Activated T-helper 1 cell treated with anti-CD3 and anti-CD28 coated beads, Interleukin-12 subunit alpha, Interleukin-12 subunit beta, Interleukin-2, Interleukin-4 antibody, amounts not matched to agents 30 ng/mL and 10 ng/mL and 1 ng/mL, durations not matched to agents 14 hours and 24 hours and 36 hours (primary cell): ENCODE measurements around the gene STON2. TPM values are rescaled to one million over a fixed set of nuclear protein-coding genes. Genes with fewer than 3 reads are reported as not detected.

Source experiments
- DNase-seq: peaks from one replicate; pipeline ENCODE4 v3.0.0; 2021; ENCODE audit warnings: low spot score
- H3K27ac Mint-ChIP-seq: one replicate; pipeline ENCODE4 v1.8.0; 2021; ENCODE audit warnings: mild to moderate bottlenecking, mixed read lengths
- H3K27me3 Mint-ChIP-seq: one replicate; pipeline ENCODE4 v1.8.0; 2022; ENCODE audit warnings: mild to moderate bottlenecking, moderate library complexity, mixed read lengths; ENCODE audit not compliant: insufficient read depth
- H3K36me3 Mint-ChIP-seq: one replicate; pipeline ENCODE4 v1.8.0; 2021; ENCODE audit warnings: low read depth, mixed read lengths
- H3K4me1 Mint-ChIP-seq: one replicate; pipeline ENCODE4 v1.8.0; 2021; ENCODE audit warnings: low read depth, mixed read lengths
- H3K4me3 Mint-ChIP-seq: one replicate; pipeline ENCODE4 v1.8.0; 2021; ENCODE audit warnings: mild to moderate bottlenecking, moderate library complexity, mixed read lengths
- H3K9me3 Mint-ChIP-seq: one replicate; pipeline ENCODE4 v1.8.0; 2021; ENCODE audit warnings: mixed read lengths
- intact Hi-C: fragments of 100-400 bp; cut with micrococcal nuclease; formaldehyde crosslinking; loops from one replicate; pipeline ENCODE4 v1.15.1; 2024
- total RNA-seq: library from RNA; stranded (reverse); gene quantifications from 2 replicates; pipeline ENCODE4 v1.2.3, GENCODE V29; 2022

Gene STON2
- total RNA-seq, 1 donor from 2014 or later, result 0.44 TPM

- intact Hi-C loops, result no loop called here
- DNase-seq, result no peak
- no peaks in the 10 kb centered on the region for H3K36me3 Mint-ChIP-seq
- H3K4me1 Mint-ChIP-seq, result no peaks in the 10 kb centered on the region
- peaks cover 11% of the 10 kb centered on the region for H3K27me3 Mint-ChIP-seq
- no peak overlapping the region for H3K4me3 Mint-ChIP-seq
- peaks cover 10% of the 10 kb centered on the region for H3K9me3 Mint-ChIP-seq
- no peak overlapping the region for H3K27ac Mint-ChIP-seq
These were observed 48.9 kb downstream of the STON2 start for GRCh38 chr14:81351205-81351604.

GRCh38 chr14:81350344-81351130 is 49.6 kb downstream of the STON2 start:
- peaks cover 11% of the 10 kb centered on the region for H3K27me3 Mint-ChIP-seq
- peaks cover 10% of the 10 kb centered on the region for H3K9me3 Mint-ChIP-seq
- H3K27ac Mint-ChIP-seq, result no peak overlapping the region
- intact Hi-C loops, result no loop called here
- H3K4me3 Mint-ChIP-seq, result no peak overlapping the region
- H3K36me3 Mint-ChIP-seq, result no peaks in the 10 kb centered on the region
- no peaks in the 10 kb centered on the region for H3K4me1 Mint-ChIP-seq
- no peak for DNase-seq

- Mint-ChIP-seq H3K36me3 (no peaks in the 10 kb centered on the region), H3K9me3 (no peaks in the 10 kb centered on the region), H3K27me3 (peaks cover 18% of the 10 kb centered on the region), H3K4me1 (no peaks in the 10 kb centered on the region), H3K4me3 (no peak overlapping the region), H3K27ac (no peak overlapping the region)
- DNase-seq, result no peak
- intact Hi-C loops, result no loop called here
These were observed 52.1 kb downstream of the STON2 start for GRCh38 chr14:81348061-81348460.

- H3K36me3 Mint-ChIP-seq, result no peaks in the 10 kb centered on the region
- H3K27me3 Mint-ChIP-seq, result peaks cover 16% of the 10 kb centered on the region
- DNase-seq, result no peak
- H3K9me3 Mint-ChIP-seq, result no peaks in the 10 kb centered on the region
- no peak overlapping the region for H3K27ac Mint-ChIP-seq
- H3K4me3 Mint-ChIP-seq, result no peak overlapping the region
- H3K4me1 Mint-ChIP-seq, result no peaks in the 10 kb centered on the region
- intact Hi-C loops, result no loop called here
These were observed 54.3 kb downstream of the STON2 start for GRCh38 chr14:81345781-81346180.

GRCh38 chr14:81344481-81345160 is 55.5 kb downstream of the STON2 start:
- no peak overlapping the region for H3K27ac Mint-ChIP-seq
- H3K36me3 Mint-ChIP-seq, result no peaks in the 10 kb centered on the region
- peaks cover 16% of the 10 kb centered on the region for H3K27me3 Mint-ChIP-seq
- no peak for DNase-seq
- H3K9me3 Mint-ChIP-seq, result no peaks in the 10 kb centered on the region
- no peak overlapping the region for H3K4me3 Mint-ChIP-seq
- intact Hi-C loops, result no loop called here
- H3K4me1 Mint-ChIP-seq, result no peaks in the 10 kb centered on the region

- H3K27ac Mint-ChIP-seq, result no peak overlapping the region
- intact Hi-C loops, result no loop called here
- H3K4me1 Mint-ChIP-seq, result no peaks in the 10 kb centered on the region
- no peak for DNase-seq
- no peaks in the 10 kb centered on the region for H3K9me3 Mint-ChIP-seq
- H3K4me3 Mint-ChIP-seq, result no peak overlapping the region
- no peaks in the 10 kb centered on the region for H3K36me3 Mint-ChIP-seq
- H3K27me3 Mint-ChIP-seq, result peaks cover 16% of the 10 kb centered on the region
These were observed 56.4 kb downstream of the STON2 start for GRCh38 chr14:81343701-81344100.

- H3K27ac Mint-ChIP-seq, result no peak overlapping the region
- H3K9me3 Mint-ChIP-seq, result no peaks in the 10 kb centered on the region
- H3K4me3 Mint-ChIP-seq, result no peak overlapping the region
- intact Hi-C loops, result no loop called here
- H3K36me3 Mint-ChIP-seq, result no peaks in the 10 kb centered on the region
- H3K27me3 Mint-ChIP-seq, result peaks cover 14% of the 10 kb centered on the region
- DNase-seq, result no peak
- H3K4me1 Mint-ChIP-seq, result no peaks in the 10 kb centered on the region
These were observed 57.1 kb downstream of the STON2 start for GRCh38 chr14:81342850-81343580.

- no peaks in the 10 kb centered on the region for H3K36me3 Mint-ChIP-seq
- H3K4me1 Mint-ChIP-seq, result no peaks in the 10 kb centered on the region
- intact Hi-C loops, result no loop called here
- H3K9me3 Mint-ChIP-seq, result no peaks in the 10 kb centered on the region
- no peak overlapping the region for H3K4me3 Mint-ChIP-seq
- peaks cover 7% of the 10 kb centered on the region for H3K27me3 Mint-ChIP-seq
- no peak for DNase-seq
- no peak overlapping the region for H3K27ac Mint-ChIP-seq
These were observed 58.3 kb downstream of the STON2 start for GRCh38 chr14:81341781-81342180.

GRCh38 chr14:81341370-81341769 is 58.8 kb downstream of the STON2 start:
- H3K4me3 Mint-ChIP-seq, result no peak overlapping the region
- H3K9me3 Mint-ChIP-seq, result no peaks in the 10 kb centered on the region
- H3K4me1 Mint-ChIP-seq, result no peaks in the 10 kb centered on the region
- peaks cover 9% of the 10 kb centered on the region for H3K27me3 Mint-ChIP-seq
- intact Hi-C loops, result no loop called here
- H3K27ac Mint-ChIP-seq, result no peak overlapping the region
- DNase-seq, result no peak
- no peaks in the 10 kb centered on the region for H3K36me3 Mint-ChIP-seq

GRCh38 chr14:81340201-81340600 is 59.9 kb downstream of the STON2 start:
- Mint-ChIP-seq H3K36me3 (no peaks in the 10 kb centered on the region), H3K4me3 (no peak overlapping the region), H3K9me3 (no peaks in the 10 kb centered on the region), H3K27ac (no peak overlapping the region), H3K27me3 (peaks cover 9% of the 10 kb centered on the region), H3K4me1 (no peaks in the 10 kb centered on the region)
- DNase-seq, result no peak
- intact Hi-C loops, result no loop called here

- H3K27ac Mint-ChIP-seq, result no peak overlapping the region
These were observed 63.1 kb downstream of the STON2 start for GRCh38 chr14:81337073-81337472.

GRCh38 chr14:81336009-81336408 is 64.1 kb downstream of the STON2 start:
- no peaks in the 10 kb centered on the region for H3K36me3 Mint-ChIP-seq
- no peak for DNase-seq
- no peak overlapping the region for H3K4me3 Mint-ChIP-seq
- intact Hi-C loops, result no loop called here
- peaks cover 2% of the 10 kb centered on the region for H3K27me3 Mint-ChIP-seq
- H3K4me1 Mint-ChIP-seq, result no peaks in the 10 kb centered on the region
- H3K27ac Mint-ChIP-seq, result no peak overlapping the region
- H3K9me3 Mint-ChIP-seq, result no peaks in the 10 kb centered on the region

More at GRCh38 chr14:81337073-81337472, 63.1 kb downstream of the STON2 start:
- peaks cover 2% of the 10 kb centered on the region for H3K27me3 Mint-ChIP-seq
- H3K36me3 Mint-ChIP-seq, result no peaks in the 10 kb centered on the region
- intact Hi-C loops, result no loop called here
- H3K9me3 Mint-ChIP-seq, result no peaks in the 10 kb centered on the region
- H3K4me1 Mint-ChIP-seq, result no peaks in the 10 kb centered on the region
- no peak for DNase-seq
- H3K4me3 Mint-ChIP-seq, result no peak overlapping the region

- H3K4me3 Mint-ChIP-seq, result no peak overlapping the region
- intact Hi-C loops, result no loop called here
- H3K27ac Mint-ChIP-seq, result no peak overlapping the region
- H3K27me3 Mint-ChIP-seq, result peaks cover 2% of the 10 kb centered on the region
- no peaks in the 10 kb centered on the region for H3K36me3 Mint-ChIP-seq
- H3K4me1 Mint-ChIP-seq, result no peaks in the 10 kb centered on the region
- H3K9me3 Mint-ChIP-seq, result no peaks in the 10 kb centered on the region
- DNase-seq, result no peak
These were observed 67.4 kb downstream of the STON2 start for GRCh38 chr14:81332725-81333124.
